ENCODE data around the gene FOXN1.

The FOXN1 gene

GRCh38 chr17:28499684-28500357 lies 6.3 kb upstream of the FOXN1 start:
- no peak overlapping the region for H4K8ac ChIP-seq (ENCODE audit: low read depth, low read length)
- no peak overlapping the region for H4K12ac ChIP-seq (ENCODE audit: low read depth, low read length)
- no peak overlapping the region for H3K9ac ChIP-seq (ENCODE audit: low read length)
- no peak overlapping the region for H2AFZ ChIP-seq (ENCODE audit: insufficient read depth, low read length, poor library complexity)
- no peak overlapping the region for H3K4me3 ChIP-seq (ENCODE audit: low read depth, low read length)
- H3K9me3 ChIP-seq (ENCODE audit: insufficient read depth, low read depth, low read length): no peaks in the 10 kb centered on the region
- DNase-seq: no peak
- H2BK12ac ChIP-seq (ENCODE audit: low read length): no peak overlapping the region
- no peak overlapping the region for H3K4ac ChIP-seq (ENCODE audit: low read depth, low read length)
- peaks cover 3 to 5% of the 10 kb centered on the region in 2 experiments for H3K4me1 ChIP-seq (ENCODE audit: control insufficient read depth in 1 of 2, insufficient read depth in 2 of 2, low read length in 2 of 2)
- no peak overlapping the region for H3K23ac ChIP-seq (ENCODE audit: low read length)
- no peak overlapping the region for H2BK5ac ChIP-seq (ENCODE audit: low read depth, low read length, poor library complexity)
- H3K36me3 ChIP-seq (ENCODE audit: control insufficient read depth in 1 of 2, insufficient read depth in 2 of 2, low read length in 2 of 2): no peaks in the 10 kb centered on the region
- no peaks in the 10 kb centered on the region for H3K27me3 ChIP-seq (ENCODE audit: insufficient read depth, low read length)
- no peaks in the 10 kb centered on the region for H3K79me2 ChIP-seq (ENCODE audit: control insufficient read depth, insufficient read depth, low read length, poor library complexity)
- WGBS (ENCODE audit: extremely low coverage, insufficient coverage, insufficient read length): no CpG with 5 or more reads among the region's 9 CpGs
- no peak overlapping the region for H2AK5ac ChIP-seq (ENCODE audit: low read length)
- H2BK120ac ChIP-seq (ENCODE audit: insufficient read depth, low read length, poor library complexity): no peak overlapping the region
- H3K18ac ChIP-seq (ENCODE audit: low read length): no peak overlapping the region
- no peak overlapping the region for H3K4me2 ChIP-seq (ENCODE audit: low read length)
- H4K91ac ChIP-seq (ENCODE audit: low read depth, low read length): no peak overlapping the region
- no peaks in the 10 kb centered on the region for H3K79me1 ChIP-seq (ENCODE audit: low read length)
- no peak overlapping the region for H3K27ac ChIP-seq (ENCODE audit: low read depth, low read length)
- H3K14ac ChIP-seq (ENCODE audit: low read length): no peak overlapping the region

- Histone ChIP-seq H2BK5ac (ENCODE audit: low read depth, low read length, poor library complexity) (no peak overlapping the region), H3K18ac (ENCODE audit: low read length) (no peak overlapping the region), H3K79me1 (ENCODE audit: low read length) (no peaks in the 10 kb centered on the region), H4K12ac (ENCODE audit: low read depth, low read length) (no peak overlapping the region), H2AK5ac (ENCODE audit: low read length) (no peak overlapping the region), H3K14ac (ENCODE audit: low read length) (no peak overlapping the region), H3K9ac (ENCODE audit: low read length) (no peak overlapping the region), H3K9me3 (ENCODE audit: insufficient read depth, low read depth, low read length) (no peaks in the 10 kb centered on the region), H3K79me2 (ENCODE audit: control insufficient read depth, insufficient read depth, low read length, poor library complexity) (no peaks in the 10 kb centered on the region), H3K23ac (ENCODE audit: low read length) (no peak overlapping the region), H3K27ac (ENCODE audit: low read depth, low read length) (no peak overlapping the region), H3K27me3 (ENCODE audit: insufficient read depth, low read length) (no peaks in the 10 kb centered on the region), H4K91ac (ENCODE audit: low read depth, low read length) (no peak overlapping the region), H4K8ac (ENCODE audit: low read depth, low read length) (no peak overlapping the region), H2BK12ac (ENCODE audit: low read length) (no peak overlapping the region), H3K4ac (ENCODE audit: low read depth, low read length) (no peak overlapping the region), H2AFZ (ENCODE audit: insufficient read depth, low read length, poor library complexity) (no peak overlapping the region), H3K4me1 (ENCODE audit: control insufficient read depth in 1 of 2, insufficient read depth in 2 of 2, low read length in 2 of 2) (peaks cover 3 to 5% of the 10 kb centered on the region in 2 experiments), H2BK120ac (ENCODE audit: insufficient read depth, low read length, poor library complexity) (no peak overlapping the region), H3K4me3 (ENCODE audit: low read depth, low read length) (no peak overlapping the region), H3K4me2 (ENCODE audit: low read length) (no peak overlapping the region), H3K36me3 (ENCODE audit: control insufficient read depth in 1 of 2, insufficient read depth in 2 of 2, low read length in 2 of 2) (no peaks in the 10 kb centered on the region)
- WGBS (ENCODE audit: extremely low coverage, insufficient coverage, insufficient read length): no CpG with 5 or more reads among the region's 13 CpGs
- DNase-seq: no peak
These were observed 5.3 kb upstream of the FOXN1 start for GRCh38 chr17:28500712-28501379.

- H3K4me2 ChIP-seq (ENCODE audit: low read length): no peak overlapping the region
- no peak for DNase-seq
- H4K12ac ChIP-seq (ENCODE audit: low read depth, low read length): no peak overlapping the region
- H3K18ac ChIP-seq (ENCODE audit: low read length): no peak overlapping the region
- no peak overlapping the region for H2BK12ac ChIP-seq (ENCODE audit: low read length)
- H3K4me3 ChIP-seq (ENCODE audit: low read depth, low read length): no peak overlapping the region
- no peak overlapping the region for H4K91ac ChIP-seq (ENCODE audit: low read depth, low read length)
- no peak overlapping the region for H3K9ac ChIP-seq (ENCODE audit: low read length)
- H3K36me3 ChIP-seq (ENCODE audit: control insufficient read depth in 1 of 2, insufficient read depth in 2 of 2, low read length in 2 of 2): no peaks in the 10 kb centered on the region
- H3K79me2 ChIP-seq (ENCODE audit: control insufficient read depth, insufficient read depth, low read length, poor library complexity): no peaks in the 10 kb centered on the region
- H2BK120ac ChIP-seq (ENCODE audit: insufficient read depth, low read length, poor library complexity): no peak overlapping the region
- H2AFZ ChIP-seq (ENCODE audit: insufficient read depth, low read length, poor library complexity): no peak overlapping the region
- H3K4me1 ChIP-seq (ENCODE audit: control insufficient read depth in 1 of 2, insufficient read depth in 2 of 2, low read length in 2 of 2): peaks cover 3 to 5% of the 10 kb centered on the region in 2 experiments
- no peak overlapping the region for H3K4ac ChIP-seq (ENCODE audit: low read depth, low read length)
- peaks cover 1% of the 10 kb centered on the region for H3K9me3 ChIP-seq (ENCODE audit: insufficient read depth, low read depth, low read length)
- no peak overlapping the region for H2AK5ac ChIP-seq (ENCODE audit: low read length)
- no CpG with 5 or more reads among the region's 3 CpGs for WGBS (ENCODE audit: extremely low coverage, insufficient coverage, insufficient read length)
- H3K27ac ChIP-seq (ENCODE audit: low read depth, low read length): no peak overlapping the region
- no peak overlapping the region for H3K23ac ChIP-seq (ENCODE audit: low read length)
- no peak overlapping the region for H2BK5ac ChIP-seq (ENCODE audit: low read depth, low read length, poor library complexity)
- H3K79me1 ChIP-seq (ENCODE audit: low read length): no peaks in the 10 kb centered on the region
- H3K14ac ChIP-seq (ENCODE audit: low read length): no peak overlapping the region
- no peaks in the 10 kb centered on the region for H3K27me3 ChIP-seq (ENCODE audit: insufficient read depth, low read length)
- H4K8ac ChIP-seq (ENCODE audit: low read depth, low read length): no peak overlapping the region
These were observed 4.5 kb upstream of the FOXN1 start for GRCh38 chr17:28501421-28502284.

- Histone ChIP-seq H2BK5ac (ENCODE audit: low read depth, low read length, poor library complexity) (no peak overlapping the region), H3K9me3 (ENCODE audit: insufficient read depth, low read depth, low read length) (peaks cover 1% of the 10 kb centered on the region), H2AK5ac (ENCODE audit: low read length) (no peak overlapping the region), H2BK12ac (ENCODE audit: low read length) (no peak overlapping the region), H3K27ac (ENCODE audit: low read depth, low read length) (no peak overlapping the region), H3K4me1 (ENCODE audit: control insufficient read depth in 1 of 2, insufficient read depth in 2 of 2, low read length in 2 of 2) (no peaks in the 10 kb centered on the region), H3K18ac (ENCODE audit: low read length) (no peak overlapping the region), H2AFZ (ENCODE audit: insufficient read depth, low read length, poor library complexity) (no peak overlapping the region), H3K9ac (ENCODE audit: low read length) (no peak overlapping the region), H2BK120ac (ENCODE audit: insufficient read depth, low read length, poor library complexity) (no peak overlapping the region), H3K14ac (ENCODE audit: low read length) (no peak overlapping the region), H3K79me1 (ENCODE audit: low read length) (no peaks in the 10 kb centered on the region), H3K23ac (ENCODE audit: low read length) (no peak overlapping the region), H3K36me3 (ENCODE audit: control insufficient read depth in 1 of 2, insufficient read depth in 2 of 2, low read length in 2 of 2) (no peaks in the 10 kb centered on the region), H3K79me2 (ENCODE audit: control insufficient read depth, insufficient read depth, low read length, poor library complexity) (no peaks in the 10 kb centered on the region), H3K4ac (ENCODE audit: low read depth, low read length) (no peak overlapping the region), H4K8ac (ENCODE audit: low read depth, low read length) (no peak overlapping the region), H3K27me3 (ENCODE audit: insufficient read depth, low read length) (no peaks in the 10 kb centered on the region), H4K12ac (ENCODE audit: low read depth, low read length) (no peak overlapping the region), H3K4me2 (ENCODE audit: low read length) (no peak overlapping the region), H3K4me3 (ENCODE audit: low read depth, low read length) (no peak overlapping the region), H4K91ac (ENCODE audit: low read depth, low read length) (no peak overlapping the region)
- no peak for DNase-seq
- WGBS (ENCODE audit: extremely low coverage, insufficient coverage, insufficient read length): no CpG with 5 or more reads among the region's 3 CpGs
These were observed 2.7 kb upstream of the FOXN1 start for GRCh38 chr17:28503420-28503819.

Measured in trophoblast cell (in vitro differentiated cells and primary cell).